Measurements from ENCODE around the gene TCERG1L.

TCERG1L gene

DNA sequence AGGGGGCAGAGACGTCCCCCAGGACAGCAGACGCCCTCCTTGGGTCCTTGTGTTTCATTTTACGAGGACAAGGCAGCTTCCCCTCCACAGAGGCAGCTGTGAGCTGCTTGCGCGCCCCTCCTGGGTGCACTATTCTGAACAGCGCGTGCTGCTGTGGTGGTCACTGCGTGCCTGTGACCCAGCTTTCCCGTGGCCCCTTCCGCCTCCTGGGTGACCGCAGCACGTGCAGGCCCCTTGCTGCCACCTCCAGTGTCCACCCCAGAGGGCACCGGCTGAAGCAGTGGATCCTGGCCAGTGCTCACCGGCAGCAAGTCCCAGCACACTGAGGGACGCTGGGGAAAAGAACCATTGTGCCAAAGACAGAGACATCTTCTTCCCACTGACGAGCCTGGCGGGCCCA is 81.4 kb downstream of the TCERG1L start:
- no peak for DNase-seq (ENCODE audit: low spot score)
- FAIRE-seq = no peak

DNA sequence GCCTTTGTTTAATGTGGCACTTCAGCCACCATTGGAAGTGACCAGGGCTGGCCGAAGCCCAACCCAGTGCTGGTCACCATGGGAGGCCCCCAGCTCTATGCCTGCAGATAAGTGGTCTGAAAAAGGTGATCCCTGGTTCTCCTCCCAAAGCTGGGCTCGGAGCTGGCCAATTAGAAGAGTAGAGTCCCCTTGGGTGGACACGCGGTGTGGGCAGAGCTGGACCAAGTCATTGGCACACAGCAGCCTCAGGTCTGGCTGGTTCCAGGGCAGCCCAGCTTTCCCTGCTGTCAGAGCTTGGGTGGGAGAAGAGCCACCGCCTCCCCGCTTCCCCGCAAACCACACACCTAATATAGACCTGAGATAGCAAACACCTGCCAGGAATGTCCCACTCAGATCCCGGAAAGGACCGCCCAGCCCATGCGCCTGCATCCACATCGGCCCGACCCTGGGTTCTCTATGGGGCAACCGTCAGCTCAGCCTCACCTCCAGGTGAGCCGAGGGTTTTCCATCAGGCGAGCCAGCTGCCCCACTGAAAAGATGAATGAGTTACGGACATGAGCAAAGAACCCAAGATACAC is 84.3 kb downstream of the TCERG1L start:
- FAIRE-seq (no peak), DNase-seq (ENCODE audit: low spot score) (no peak)

DNA sequence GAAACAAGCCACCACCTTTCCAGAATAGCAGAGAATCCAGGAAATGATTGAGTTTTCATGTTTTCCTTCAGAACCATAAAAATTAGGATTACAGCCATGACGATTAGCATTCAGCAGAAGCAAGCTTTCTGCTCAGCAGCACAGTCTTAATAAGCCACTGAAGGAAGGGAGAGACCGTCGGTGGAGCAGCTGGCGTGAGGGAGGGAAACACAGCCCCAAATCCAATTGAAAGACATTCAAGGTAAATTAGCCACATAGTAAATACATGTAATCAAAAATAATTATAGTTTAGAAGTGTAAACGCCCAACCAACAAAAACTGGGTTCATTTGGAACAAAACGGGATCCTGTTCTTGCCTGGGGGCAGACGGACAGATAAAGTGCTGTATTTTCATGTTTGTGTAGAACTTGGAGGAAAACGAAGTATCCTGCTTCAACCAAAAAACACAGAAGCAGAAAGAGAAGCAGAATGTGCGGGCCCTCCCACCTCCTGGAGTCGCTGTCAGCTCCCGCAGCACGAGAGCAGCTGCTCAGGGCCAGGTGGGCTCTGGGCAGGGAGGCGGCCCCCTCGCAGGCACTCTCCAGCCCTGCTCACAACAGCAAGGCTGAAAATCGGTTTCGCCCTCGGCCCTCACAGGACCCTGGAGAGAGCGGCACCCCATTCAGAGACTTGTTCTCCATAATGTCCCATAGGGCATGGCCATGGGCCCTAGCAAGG is 84.9 kb downstream of the TCERG1L start:
- DNase-seq (ENCODE audit: low spot score) (no peak), FAIRE-seq (no peak)

DNA sequence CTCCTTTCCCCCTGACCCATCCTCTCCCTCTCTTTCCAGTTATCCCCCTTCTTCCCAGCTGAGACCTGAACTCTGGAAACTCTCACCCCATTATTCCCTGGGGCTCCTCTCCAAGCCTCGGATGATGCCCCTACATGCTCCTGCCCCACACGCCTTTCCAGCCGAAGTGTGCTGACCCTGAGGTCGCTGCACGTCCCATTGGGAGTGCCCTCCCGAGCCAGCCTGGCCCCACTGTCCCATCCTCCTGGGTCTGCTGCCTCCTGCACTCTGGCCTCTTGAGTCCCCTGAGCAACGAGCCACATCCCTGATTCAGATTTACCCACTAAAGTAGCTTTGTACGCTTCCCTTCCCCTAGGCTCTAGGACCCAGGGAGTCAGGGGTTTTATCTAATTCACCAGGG is 87.4 kb downstream of the TCERG1L start:
- FAIRE-seq (no peak), DNase-seq (ENCODE audit: low spot score) (no peak)

DNA sequence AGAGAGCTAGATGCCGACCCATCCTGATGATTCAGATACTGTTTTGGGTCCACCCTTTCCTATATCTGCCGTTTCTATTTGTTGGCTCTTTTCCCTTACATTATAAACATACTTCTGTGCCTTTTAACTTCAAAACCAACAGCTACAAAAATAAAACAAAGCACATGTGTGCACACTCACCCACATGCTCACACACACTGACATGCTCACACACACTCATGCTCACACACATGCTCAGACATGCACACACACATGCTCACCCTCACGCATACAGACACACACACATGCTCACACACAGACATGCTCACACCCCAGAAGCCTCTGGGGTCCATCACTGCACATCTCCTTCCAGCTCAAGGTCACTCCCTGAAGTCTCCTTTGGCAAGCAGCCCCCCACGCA is 88.1 kb downstream of the TCERG1L start:
- no peak for DNase-seq (ENCODE audit: low spot score)
- no peak for FAIRE-seq

DNA sequence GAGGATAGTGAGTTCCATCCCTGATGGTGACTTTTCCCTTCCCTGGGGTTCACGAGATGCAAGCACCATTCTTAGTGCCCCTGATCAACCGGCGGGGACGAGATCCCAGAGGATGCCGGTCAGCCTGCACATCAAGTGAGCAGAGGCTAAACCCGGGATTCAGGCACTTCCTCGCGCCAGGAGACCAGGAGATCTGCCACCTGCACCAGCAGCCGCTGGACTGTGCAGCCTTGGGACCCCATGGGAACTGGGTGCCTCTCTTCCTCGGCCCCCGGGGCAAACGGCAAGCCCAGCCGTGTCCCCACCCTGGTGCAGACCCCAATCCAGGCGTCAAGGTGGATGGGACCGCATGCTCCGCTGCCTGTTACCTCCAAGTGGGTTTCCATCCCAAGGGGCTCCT is 88.5 kb downstream of the TCERG1L start:
- FAIRE-seq = no peak
- DNase-seq (ENCODE audit: low spot score) = no peak

DNA sequence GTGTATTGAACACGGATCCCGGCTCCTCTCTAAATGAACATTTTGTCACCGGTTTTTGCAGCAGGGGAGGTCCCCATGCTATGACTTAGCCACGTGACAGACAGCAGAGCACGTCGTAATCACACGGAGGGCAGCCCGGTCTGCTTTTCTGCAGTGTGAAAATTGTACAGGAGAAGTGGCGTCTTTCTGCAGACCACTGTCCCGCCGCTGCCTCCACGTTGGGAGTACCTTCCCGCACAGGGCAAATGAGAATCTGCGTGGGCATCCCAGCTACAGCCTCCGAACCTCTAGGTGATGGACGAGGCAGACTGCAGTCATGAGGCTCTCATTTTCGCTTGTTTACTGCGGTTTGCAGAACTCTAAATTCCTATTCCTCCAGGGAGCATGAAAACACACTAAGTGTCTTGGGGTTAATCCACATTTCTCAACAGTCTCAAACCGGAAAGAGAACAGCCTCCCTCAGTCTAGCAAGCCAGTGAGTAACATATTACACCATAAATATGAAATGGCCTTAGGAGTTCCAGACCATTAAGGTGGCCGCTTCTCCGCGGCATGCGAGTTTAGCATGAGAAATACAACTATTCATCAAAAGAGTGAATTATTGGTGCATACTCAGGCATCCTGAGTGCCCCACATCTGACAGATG is 89.8 kb downstream of the TCERG1L start:
- no peak for FAIRE-seq
- DNase-seq (ENCODE audit: low spot score) = no peak

DNA sequence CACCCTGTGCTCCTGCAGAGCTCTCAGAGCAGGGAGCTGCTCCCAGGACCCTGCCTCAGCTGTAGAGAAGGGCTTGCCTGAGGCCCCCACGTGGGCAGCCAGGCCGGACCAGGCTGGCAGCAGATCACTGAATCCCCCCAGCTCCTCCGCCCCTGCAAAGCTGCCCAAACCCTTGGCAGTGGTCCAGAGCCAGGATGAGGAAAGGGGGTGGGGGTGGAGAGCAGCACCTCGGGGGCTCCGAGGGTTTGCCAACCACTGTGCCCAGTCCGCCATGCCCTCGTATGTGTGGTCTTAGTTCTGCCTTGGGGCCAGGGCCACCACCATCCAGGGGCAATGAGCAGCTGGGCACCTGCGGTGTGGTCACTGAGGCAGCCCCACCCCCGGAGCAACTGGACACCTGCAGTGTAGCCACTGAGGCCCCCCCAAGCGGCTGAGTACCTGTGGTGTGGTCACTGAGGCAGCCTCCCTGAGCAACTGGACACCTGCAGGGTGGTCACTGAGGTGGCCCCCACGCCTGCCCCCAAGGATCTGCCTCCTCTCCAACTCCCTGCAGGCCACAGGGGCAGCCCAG is 90.8 kb downstream of the TCERG1L start:
- FAIRE-seq = no peak
- no peak for DNase-seq (ENCODE audit: low spot score)

DNA sequence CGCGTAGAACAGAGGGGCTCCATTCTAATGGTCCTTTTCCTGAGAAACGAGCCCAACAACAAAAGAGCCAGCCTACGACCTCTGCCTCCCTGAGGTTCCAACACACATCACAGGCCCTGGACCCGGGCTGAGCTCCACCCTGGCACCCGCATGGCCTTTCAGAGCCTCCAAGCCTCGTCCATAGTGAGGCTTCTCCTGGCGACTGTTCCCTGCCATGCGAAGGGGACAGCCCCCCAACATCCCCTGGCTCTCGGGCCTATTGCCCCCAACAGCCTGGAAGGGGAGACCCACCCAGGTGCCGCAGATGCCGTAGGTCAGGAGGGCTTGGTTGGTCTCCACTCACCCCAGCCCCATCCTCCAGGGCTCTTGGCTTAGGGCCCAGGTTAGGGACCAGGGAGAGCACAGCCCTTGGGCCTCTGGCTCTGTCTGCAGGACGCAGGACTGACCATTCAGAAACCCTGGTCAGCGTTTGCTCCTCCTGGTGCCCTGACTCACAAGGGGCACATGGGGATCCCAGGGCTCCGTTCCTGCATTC is 91.5 kb downstream of the TCERG1L start:
- DNase-seq (ENCODE audit: low spot score) (no peak), FAIRE-seq (no peak)

DNA sequence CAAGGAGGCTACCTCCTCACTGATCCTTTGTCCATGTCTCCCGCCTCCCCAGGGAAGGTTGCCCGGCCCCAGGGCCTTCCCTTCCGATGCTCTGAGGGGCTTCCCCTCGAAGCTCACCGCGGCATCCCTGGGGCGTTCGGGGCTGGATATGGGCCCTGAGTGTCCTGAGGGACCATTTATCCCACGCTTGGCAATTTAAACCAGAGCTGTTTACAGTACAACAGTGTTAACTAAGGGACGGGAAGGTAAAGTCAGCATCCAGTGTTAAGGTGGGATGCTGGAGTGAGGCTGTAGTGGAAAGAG is 92.0 kb downstream of the TCERG1L start:
- no peak for DNase-seq (ENCODE audit: low spot score)
- FAIRE-seq = no peak

DNA sequence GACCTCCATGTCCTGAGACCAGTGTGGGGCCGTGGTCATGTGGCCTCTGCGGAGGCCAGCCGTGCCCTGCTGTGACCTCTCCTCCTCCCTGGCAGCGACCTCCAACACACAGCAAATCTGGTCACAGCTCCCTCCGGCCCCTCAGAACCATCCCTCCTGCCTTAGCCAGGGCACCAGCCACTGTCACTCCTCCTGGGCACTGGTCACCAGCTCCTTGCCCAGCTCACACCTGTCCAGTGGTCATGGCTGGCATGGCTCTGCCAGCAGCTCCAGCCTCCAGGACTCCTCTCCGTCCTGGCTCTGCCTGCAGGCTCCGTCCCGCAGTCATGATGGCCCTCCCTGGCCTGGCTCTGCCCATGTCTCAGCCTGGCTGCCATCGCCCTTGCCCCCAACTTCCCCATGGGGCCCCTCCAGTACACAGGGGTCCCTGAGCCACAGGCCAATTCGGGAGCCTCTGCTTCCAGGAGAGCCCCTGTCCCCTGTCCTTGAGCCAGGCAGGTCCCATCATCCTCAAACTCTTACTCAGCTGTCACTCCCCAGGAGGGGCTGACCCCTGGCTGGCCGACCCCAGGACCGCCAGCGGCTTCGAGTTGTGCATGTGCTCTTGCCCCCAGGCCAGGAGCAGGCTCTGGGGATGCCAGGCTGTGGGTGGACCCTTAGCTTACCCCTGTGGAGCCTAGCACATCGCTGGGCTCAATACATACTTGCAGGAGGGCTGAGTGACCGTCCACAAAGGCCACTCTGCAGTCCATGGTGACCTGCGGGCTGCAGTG is 92.5 kb downstream of the TCERG1L start:
- DNase-seq (ENCODE audit: low spot score) = no peak
- FAIRE-seq = no peak

DNA sequence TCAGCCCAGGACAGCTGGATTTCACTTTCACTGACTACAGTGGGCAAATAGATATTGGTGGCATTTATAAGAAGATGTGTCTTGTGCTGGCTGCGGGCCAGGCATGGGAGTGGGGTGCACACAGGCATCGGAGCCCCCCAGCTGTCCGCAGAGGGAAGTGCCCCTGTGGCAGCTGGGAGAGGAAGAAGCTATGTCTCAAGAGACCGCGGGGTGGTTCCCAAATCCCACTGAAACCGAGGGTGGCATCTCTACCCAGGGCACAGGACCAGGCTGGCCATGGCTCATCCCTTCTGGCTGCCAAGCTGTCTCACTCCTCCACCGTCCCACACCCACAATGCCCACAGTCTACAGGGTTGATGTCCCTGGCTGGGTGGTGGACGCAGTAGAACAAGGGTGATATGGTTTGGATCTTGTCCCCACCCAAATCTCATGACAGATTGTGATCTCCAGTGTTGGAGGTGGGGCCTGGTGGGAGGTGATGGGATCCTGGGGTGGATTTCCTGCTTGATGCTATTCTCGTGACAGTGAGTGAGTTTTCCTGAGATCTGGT is 94.8 kb downstream of the TCERG1L start:
- DNase-seq (ENCODE audit: low spot score) = no peak
- no peak for FAIRE-seq

DNA sequence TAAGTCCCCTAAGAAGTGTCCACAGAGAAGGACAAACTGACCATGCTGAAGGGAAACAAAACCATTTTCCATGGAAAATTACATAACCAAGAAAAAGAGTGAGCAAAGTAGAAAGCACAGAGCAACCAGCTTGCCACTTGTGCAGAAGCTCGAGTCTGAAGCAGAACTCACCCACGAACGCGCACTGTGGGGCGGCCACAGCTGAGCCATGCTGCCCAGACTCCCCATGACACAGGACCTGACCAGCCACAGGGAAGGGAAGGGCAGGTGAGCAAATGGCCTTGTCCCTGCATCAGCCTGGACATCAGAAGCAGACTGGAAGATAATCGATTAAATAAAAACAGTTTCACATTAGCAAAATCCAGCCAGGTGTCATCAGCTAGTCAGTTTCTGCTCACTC is 95.7 kb downstream of the TCERG1L start:
- DNase-seq (ENCODE audit: low spot score) (no peak), FAIRE-seq (no peak)

DNA sequence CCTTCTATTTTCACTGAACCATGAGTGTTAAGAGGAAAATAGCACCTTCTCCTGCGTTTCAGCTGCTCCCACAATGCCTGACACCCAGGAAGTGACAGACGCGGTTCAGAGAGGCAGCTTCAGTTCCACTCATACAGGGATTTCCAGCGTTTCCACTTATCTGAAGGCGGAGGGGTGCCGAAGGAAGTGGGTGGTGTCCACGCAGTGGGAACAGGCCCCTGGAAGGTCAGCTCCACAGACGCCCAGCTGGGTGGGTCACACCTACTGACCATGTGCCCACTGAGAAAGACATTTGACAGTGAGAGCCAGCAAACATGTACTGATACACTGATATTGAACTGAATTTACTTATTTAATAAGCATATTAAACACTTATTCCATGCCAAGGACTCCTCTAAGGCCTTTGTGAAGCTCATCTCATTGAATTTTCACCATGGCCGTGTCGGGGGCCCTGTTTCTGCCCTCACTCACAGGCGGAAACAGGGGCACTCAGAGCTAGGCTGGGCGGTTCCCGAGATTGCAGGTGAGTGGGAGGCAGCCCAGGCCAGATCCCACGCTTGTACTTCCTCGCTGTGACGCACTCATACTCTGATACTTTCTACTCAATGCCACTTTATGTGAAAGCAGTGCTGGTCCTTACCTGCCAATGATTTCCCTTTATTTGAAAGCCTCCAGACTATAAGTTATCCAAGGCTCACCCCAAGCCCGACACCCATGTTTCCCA is 96.8 kb downstream of the TCERG1L start:
- FAIRE-seq (no peak), DNase-seq (ENCODE audit: low spot score) (no peak)

DNA sequence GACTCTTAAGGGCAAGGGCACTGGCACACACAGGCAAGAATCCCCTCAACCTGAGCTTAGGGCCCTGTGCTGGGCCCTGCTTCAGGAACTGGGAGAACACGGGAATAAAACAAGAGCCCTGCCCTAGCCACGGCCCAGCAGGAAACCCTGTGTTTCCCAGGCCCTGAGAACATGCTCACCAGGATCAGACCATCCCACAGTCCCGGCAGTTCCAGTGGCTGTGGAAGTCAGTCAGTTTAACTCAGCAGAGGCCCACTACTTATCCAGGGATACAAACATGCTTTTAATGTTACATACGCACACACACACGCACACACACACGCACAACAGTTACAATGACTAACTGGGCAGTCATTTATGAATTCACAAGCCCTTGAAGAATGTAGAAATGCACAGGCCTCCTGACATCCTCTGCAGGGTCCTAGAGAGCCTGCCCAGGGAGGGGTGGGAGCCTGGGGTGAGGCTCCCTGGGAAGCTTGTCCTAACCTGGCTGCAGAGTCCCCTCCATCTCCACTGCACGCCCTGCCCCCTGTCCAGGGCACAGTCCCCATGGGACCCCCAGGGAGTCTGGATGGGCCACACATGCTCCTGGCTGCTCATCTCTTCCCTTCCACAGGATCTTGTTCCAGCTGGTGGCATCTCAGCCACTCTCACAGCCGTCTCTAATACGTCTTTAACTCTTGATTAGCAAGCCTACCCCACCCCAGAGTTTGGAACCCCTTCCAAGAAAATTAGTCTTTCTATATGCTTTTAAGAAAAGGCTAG is 97.6 kb downstream of the TCERG1L start:
- FAIRE-seq = no peak
- no peak for DNase-seq (ENCODE audit: low spot score)

DNA sequence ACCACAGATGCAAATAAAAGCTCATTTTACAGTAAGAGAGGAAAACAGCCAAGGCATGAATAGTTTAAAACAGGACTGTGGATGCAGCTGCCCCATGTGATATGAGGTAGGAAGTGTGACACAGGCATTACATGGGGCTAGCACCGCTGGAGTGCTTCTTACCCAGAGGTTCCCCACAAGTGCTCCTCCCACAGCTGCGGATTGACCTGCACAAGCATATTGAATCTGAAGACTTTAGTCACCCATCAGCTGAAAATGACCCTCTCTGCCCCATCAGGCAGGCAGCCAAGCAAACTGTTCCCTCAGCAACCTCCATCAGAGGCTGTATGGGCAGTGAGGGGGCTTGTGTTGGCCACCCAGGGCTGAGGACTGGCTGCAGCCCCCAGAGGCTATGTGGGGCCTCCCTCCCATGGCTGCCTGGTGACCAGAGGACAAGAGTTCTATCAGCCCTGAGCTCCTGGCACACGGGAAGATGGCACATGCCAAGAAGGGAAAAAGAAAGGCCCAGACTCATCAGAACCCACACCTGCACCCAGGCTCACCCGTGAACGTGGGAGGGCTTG is 98.7 kb downstream of the TCERG1L start:
- DNase-seq (ENCODE audit: low spot score) (no peak), FAIRE-seq (no peak)

DNA sequence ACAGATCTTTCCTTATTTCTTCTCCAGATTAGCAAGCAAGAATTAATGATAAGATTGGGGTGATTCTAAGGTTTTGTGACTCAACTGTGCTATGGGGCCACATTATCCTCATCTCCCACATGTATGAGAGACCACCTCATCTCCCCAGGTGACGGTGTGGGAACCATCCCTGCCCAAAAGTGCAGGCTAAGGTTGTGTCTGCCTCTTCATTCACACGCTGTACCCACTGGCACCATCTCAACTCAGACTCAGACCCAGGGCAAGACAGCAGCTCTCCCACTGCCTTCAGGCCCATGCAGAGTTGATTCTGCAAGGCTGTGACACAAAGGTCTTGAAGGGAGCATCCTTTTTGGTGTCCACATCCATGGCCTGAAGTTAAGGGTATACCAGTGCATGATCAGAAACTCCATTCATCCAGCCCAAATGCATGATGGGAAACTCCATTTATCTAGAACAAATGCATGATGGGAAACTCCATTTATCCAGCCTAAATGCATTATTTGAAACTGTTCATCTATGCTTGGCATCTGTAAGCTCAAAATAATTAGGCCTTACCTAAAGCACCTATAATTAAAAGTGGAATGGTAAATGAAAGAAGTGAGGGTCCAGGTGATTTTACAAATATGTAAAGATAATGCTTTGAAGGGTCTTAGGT is 99.4 kb downstream of the TCERG1L start:
- no peak for DNase-seq (ENCODE audit: low spot score)
- no peak for FAIRE-seq

DNA sequence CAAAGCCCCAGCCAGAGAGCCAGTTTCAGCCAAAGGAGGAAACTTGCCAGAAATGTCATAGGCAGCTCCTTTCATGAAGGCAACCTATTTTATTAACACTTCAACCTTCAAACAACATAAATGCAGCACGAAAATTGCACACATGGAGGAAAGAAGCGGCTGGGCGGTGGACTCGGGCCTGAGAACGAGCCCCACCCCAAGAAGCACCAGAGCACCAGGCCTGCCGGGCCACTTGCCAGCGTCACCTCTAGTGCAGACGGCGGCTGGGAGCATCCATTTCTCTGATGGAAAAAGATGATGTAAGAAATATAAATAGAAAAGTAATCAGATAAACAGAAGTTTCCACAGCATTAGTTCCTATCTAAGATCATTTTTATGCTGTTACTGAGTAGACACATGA is 100.0 kb downstream of the TCERG1L start:
- no peak for FAIRE-seq

DNA sequence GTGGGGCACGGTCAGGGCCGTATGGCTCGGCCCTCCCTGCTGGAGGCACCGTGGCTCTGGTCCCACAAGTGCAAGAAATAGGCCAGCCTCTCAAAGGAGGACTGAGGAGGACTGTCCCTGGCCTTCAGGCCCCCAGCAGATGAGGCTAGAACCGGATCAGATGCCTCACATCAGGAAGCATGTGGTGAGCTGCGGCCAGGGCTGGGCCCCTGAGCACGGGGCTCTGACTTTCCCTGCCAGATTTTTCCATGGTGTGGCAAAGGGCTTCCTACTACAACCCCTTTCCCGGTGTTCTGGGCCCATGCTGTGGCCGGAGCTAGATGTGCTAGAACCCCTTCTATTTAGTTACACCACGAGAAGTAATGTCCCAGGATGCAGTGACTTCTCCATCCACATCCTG is 100.4 kb downstream of the TCERG1L start:
- no peak for FAIRE-seq

More for the DNA sequence above, 100.0 kb downstream of the TCERG1L start:
- no peak for DNase-seq (ENCODE audit: low spot score)

More for the DNA sequence above, 100.4 kb downstream of the TCERG1L start:
- no peak for DNase-seq (ENCODE audit: low spot score)
